Nephron progenitor cell (in vitro differentiated cells): ENCODE data around the gene SUSD3.

ENCODE experiments used
- DNase-seq: peaks from one replicate; pipeline ENCODE4 v3.0.0; 2021
- H3K27ac Mint-ChIP-seq: 2 replicates; pipeline ENCODE4 v1.8.0; 2021; ENCODE audit warnings: mild to moderate bottlenecking, moderate library complexity, mixed read lengths
- H3K27me3 Mint-ChIP-seq: 2 replicates; pipeline ENCODE4 v1.8.0; 2021; ENCODE audit warnings: mild to moderate bottlenecking, low read depth, mixed read lengths; ENCODE audit not compliant: poor library complexity
- H3K36me3 Mint-ChIP-seq: 2 replicates; pipeline ENCODE4 v1.8.0; 2021; ENCODE audit warnings: low read depth, mixed read lengths
- H3K4me1 Mint-ChIP-seq: 2 replicates; pipeline ENCODE4 v1.8.0; 2021; ENCODE audit warnings: mixed read lengths
- H3K4me3 Mint-ChIP-seq: 2 replicates; pipeline ENCODE4 v1.8.0; 2021; ENCODE audit warnings: mild to moderate bottlenecking, moderate library complexity, mixed read lengths
- H3K9me3 Mint-ChIP-seq: 2 replicates; pipeline ENCODE4 v1.8.0; 2021; ENCODE audit warnings: mild to moderate bottlenecking, moderate library complexity, mixed read lengths
- TF ChIP-seq, protein P1 (sequence below): fragments of 200-600 bp; sonication (generic); IDR thresholded peaks from 2 replicates; pipeline ENCODE4 v1.5.0; 2021; ENCODE audit warnings: antibody characterized with exemption

SUSD3 gene

DNA sequence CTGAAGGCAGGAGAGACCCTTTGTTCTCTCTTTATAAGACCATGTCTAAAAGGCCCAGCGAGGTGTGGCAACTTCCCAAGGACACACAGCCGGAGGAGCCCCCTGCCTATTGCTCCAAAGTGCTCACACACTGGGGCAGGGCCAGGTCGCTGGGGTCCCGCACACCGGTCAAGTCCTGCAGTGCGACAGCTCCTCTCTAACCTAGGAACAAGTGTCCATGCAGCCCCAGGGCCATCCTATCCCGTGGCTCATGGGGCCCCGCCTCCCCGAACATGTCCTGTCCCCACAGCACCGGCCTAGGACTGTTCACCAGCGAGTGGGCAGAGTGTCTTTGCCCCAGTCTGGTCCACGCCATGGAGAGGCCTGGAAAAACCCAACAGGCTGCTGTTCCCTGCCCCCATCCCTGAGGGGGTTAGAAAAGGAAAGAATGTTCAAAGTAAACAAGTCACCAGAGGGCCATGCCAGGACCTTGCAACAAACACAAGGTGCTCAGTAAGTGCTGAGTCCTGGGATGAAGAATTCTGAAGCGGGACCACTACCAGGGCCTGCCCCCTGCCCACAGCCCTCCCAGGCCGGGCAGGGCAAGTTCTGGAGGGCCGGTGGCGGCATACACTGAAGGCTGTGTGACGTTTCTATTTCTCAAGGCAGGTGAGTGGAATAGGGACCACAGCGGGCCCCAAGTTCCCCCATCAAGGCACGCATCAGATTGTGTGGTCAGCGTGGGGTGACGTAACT lies 74.6 kb downstream of the SUSD3 start:
- TF ChIP-seq, protein P1, sequence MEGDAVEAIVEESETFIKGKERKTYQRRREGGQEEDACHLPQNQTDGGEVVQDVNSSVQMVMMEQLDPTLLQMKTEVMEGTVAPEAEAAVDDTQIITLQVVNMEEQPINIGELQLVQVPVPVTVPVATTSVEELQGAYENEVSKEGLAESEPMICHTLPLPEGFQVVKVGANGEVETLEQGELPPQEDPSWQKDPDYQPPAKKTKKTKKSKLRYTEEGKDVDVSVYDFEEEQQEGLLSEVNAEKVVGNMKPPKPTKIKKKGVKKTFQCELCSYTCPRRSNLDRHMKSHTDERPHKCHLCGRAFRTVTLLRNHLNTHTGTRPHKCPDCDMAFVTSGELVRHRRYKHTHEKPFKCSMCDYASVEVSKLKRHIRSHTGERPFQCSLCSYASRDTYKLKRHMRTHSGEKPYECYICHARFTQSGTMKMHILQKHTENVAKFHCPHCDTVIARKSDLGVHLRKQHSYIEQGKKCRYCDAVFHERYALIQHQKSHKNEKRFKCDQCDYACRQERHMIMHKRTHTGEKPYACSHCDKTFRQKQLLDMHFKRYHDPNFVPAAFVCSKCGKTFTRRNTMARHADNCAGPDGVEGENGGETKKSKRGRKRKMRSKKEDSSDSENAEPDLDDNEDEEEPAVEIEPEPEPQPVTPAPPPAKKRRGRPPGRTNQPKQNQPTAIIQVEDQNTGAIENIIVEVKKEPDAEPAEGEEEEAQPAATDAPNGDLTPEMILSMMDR: no peak
- H3K4me3 Mint-ChIP-seq: peak overlapping the region; percentile 85
- DNase-seq: no peak
- peaks cover 41% of the 10 kb centered on the region for H3K4me1 Mint-ChIP-seq
- H3K27ac Mint-ChIP-seq: peak overlapping the region; percentile 23
- peaks cover 9% of the 10 kb centered on the region for H3K27me3 Mint-ChIP-seq
- no peaks in the 10 kb centered on the region for H3K36me3 Mint-ChIP-seq
- no peaks in the 10 kb centered on the region for H3K9me3 Mint-ChIP-seq

DNA sequence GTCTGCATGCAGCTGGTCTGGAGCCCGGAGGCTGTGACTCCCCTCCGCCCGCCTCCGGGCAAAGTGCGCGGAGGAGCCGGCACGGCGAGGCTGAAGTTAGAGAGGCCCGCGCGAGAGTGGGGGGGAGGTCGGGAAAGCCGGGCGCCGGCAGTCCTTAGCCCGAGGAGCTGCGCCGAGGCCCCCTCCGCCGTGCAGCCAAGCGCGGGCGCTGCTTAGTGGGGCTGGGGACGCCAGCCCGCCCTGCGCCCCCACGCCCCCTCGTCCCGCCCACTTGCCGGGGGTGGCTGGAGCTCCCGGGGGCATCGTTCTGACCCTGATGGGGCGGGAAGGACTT lies 75.1 kb downstream of the SUSD3 start:
- Mint-ChIP-seq H3K9me3 (peaks cover 3% of the 10 kb centered on the region), H3K4me1 (peaks cover 36% of the 10 kb centered on the region)
- peak; percentile 81 for DNase-seq

DNA sequence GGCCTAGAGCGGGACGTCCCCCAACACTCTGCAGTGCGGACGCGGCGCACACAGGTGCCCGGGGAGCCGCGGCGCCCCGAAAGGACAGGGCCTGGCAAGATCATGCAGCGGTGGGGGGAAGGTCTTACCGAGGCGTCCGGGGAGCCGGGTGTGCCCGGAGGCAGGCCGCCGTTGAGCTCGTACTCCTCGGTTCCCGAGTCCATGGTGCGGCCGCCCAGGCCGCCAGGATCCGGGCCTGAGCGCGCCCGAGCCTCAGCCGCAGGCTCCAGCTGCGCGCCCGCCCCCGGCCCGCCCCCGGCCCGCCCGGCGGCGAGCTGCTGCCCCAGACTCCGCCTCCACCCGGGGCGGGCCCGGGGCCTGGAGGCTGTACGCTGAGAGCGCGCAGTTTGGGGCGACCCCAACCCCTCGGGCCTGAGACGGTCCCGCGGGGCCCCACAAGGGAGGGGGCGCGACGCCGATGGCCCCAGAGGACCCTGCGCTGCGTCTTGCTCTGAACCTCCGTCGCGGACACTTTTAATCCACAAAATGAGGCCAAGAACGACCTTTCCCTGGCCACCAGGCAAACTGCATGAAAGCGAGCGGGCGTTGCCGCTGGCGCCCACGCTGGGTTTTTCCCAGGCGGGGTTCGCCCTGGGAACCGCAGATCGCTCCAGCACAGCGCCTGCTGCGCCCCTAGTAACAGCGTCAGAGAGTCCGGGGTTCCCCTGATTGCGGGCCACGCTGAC lies 75.7 kb downstream of the SUSD3 start, which contains the start of gene NINJ1:
Gene NINJ1 (minus strand): TSS at position 237 of the 725 bp plus-strand sequence. CDS start 34 bp downstream, at position 203.
- Mint-ChIP-seq H3K27ac (peak within 1 kb of the TSS; percentile 57), H3K9me3 (peaks cover 3% of the 10 kb centered on the region), H3K36me3 (no peaks in the 10 kb centered on the region), H3K4me3 (peak within 1 kb of the TSS; percentile 85), H3K4me1 (peaks cover 33% of the 10 kb centered on the region), H3K27me3 (peaks cover 15% of the 10 kb centered on the region)
- peak; percentile 77 for DNase-seq
- TF ChIP-seq, protein P1: no peak

More for the DNA sequence above, 75.1 kb downstream of the SUSD3 start:
- TF ChIP-seq, protein P1: no peak
- Mint-ChIP-seq H3K27ac (no peak overlapping the region), H3K36me3 (no peaks in the 10 kb centered on the region), H3K4me3 (peak overlapping the region; percentile 85), H3K27me3 (peaks cover 15% of the 10 kb centered on the region)
